NCI-H2227 (cell line): ENCODE results near the gene SRCAP.

Source experiments
- DNase-seq: peaks from one replicate; lab custom pipeline; 2025; ENCODE audit not compliant: unreplicated experiment; lab: John Stamatoyannopoulos, UW

The SRCAP gene

DNA sequence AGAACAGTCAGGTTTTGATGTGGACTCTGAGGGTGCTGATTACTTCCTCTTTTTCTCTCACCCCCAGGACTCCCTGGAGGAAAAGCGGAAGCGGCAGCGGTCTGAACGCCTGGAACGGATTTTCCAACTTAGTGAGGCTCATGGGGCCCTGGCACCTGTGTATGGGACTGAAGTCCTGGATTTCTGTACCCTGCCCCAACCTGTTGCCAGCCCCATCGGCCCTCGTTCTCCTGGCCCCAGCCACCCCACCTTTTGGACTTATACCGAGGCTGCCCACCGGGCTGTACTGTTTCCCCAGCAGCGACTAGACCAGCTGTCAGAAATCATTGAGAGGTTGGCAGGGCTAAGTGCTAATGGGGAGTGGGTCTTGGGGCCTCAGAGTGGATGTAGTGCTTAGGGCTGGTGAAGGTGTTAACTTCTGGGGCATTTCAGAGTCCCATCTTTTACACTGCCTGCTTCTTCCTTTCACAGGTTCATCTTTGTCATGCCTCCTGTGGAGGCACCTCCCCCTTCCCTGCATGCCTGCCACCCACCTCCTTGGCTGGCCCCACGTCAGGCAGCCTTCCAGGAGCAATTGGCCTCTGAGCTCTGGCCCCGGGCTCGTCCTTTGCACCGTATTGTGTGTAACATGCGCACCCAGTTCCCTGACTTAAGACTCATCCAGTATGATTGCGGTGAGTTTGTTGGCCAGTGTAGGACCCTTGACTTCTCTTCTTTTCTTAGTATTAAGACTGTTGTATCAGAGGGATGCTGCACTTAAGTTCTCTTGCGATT is 30.1 kb downstream of the SRCAP start:
- DNase-seq = no peak

- no peak for DNase-seq
Observed at GRCh38 chr16:30731411-30731810, 32.4 kb downstream of the SRCAP start.

GRCh38 chr16:30736995-30737793 is 38.2 kb downstream of the SRCAP start:
- no peak for DNase-seq

DNA sequence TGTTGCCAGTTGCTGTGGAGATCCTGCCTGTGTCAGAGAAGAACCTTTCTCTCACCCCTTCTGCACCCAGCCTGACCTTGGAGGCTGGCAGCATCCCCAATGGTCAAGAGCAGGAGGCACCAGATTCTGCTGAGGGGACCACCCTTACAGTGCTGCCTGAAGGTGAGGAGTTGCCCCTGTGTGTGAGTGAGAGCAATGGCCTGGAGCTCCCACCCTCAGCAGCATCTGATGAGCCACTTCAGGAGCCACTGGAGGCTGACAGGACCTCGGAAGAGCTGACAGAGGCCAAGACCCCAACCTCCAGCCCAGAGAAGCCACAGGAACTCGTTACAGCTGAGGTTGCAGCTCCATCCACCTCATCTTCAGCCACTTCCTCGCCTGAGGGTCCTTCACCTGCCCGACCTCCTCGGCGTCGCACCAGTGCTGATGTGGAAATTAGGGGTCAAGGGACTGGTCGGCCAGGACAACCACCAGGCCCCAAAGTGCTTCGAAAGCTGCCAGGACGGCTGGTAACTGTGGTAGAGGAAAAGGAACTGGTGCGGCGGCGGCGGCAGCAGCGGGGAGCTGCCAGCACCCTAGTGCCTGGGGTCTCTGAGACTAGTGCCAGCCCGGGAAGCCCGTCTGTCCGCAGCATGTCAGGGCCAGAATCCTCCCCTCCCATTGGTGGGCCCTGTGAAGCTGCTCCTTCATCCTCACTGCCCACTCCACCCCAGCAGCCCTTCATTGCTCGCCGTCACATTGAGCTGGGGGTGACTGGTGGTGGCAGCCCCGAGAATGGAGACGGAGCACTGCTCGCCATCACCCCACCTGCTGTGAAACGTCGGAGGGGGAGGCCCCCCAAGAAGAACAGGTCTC is 39.0 kb downstream of the SRCAP start:
- DNase-seq = no peak

DNA sequence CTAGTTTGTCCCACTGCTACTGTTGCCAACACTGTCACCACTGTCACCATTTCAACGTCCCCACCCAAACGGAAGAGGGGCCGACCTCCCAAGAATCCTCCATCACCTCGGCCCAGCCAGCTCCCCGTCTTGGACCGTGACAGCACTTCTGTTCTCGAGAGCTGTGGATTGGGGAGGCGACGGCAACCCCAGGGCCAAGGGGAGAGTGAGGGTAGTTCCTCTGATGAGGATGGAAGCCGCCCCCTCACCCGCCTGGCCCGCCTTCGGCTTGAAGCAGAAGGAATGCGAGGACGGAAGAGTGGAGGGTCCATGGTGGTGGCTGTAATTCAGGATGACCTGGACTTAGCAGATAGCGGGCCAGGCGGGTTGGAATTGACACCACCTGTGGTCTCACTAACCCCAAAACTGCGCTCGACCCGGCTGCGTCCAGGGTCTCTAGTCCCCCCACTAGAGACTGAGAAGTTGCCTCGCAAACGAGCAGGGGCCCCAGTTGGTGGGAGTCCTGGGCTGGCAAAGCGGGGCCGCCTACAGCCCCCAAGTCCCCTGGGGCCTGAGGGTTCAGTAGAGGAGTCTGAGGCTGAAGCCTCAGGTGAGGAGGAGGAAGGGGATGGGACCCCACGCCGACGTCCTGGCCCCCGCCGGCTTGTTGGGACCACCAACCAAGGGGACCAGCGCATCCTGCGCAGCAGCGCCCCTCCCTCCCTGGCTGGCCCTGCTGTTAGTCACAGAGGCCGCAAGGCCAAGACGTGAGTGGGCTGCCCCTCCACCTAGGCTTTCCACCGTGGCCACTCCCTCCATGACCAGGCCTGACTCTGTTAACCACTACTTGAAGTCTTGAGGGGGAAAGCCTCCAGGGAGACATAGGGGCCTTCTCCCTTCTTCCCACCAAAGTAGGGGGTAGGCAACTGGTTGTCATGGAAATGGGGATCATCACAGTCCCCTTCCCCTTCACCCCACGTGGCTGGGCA is 40.3 kb downstream of the SRCAP start:
- no peak for DNase-seq

DNA sequence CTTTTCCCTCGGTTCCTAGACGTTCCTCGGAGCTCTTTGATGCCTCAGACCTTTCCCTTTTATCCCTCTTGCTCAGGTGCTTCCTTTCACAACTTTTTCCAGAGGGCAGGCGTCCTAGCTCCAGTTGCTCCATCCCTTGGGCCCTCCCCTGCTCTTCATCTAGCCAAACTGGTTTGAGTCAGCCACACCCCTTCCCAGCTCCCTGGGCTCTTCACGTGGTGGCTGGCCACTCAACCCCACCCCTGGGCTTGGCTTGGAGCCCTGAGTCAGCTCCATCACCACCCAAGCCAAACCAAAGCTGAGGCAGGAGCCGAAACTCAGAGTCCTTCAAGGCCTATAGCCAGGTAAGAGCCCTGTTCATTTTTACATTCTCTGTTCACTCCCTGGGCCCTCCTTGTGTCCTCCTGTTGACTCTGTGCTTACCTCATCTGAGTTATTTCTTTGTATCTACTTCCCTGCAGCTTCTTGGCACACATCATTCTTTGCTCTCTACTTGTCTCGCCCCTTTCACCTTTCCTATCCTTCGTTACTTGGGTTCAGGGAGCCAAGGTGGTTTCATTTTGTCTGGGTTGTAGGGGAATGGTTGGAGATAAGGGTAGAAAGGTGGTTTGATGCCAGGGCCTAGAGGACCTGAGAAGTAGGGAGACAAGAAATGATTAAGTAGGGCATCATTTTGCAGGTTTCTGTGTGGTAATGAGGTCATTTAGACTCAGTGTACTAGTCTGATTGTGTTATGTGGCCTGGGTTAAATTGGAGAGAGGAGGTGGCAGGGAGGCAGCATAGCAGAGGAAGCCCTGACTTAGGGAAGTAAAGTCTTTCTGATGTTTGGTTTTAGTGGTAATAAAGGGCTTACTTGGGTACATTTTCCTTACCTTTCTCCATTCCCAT is 41.6 kb downstream of the SRCAP start:
- no peak for DNase-seq

GRCh38 chr16:30741461-30741914 is 42.5 kb downstream of the SRCAP start:
- peak; percentile 59 for DNase-seq

GRCh38 chr16:30743716-30744115 is 44.7 kb downstream of the SRCAP start:
- DNase-seq = no peak

DNA sequence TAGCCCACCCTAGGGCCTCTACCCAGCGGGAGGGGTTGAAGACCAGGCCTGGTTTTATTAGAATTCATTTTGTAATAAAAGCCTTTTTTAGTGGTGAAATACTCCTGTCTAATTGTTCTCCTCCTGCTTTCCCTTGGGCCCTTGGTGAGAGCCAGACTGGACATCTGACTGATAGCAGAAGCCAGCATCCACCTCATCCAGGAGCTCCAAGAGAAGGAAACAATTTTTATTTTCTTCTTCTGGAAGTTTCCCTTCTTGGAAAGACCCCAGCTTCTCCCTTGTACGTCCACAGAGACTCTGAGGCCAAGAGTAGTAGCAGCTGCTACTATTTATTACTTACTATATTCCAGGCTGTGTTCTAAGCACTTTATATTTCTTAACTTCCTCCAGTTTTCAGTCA is 45.2 kb downstream of the SRCAP start:
- no peak for DNase-seq

DNA sequence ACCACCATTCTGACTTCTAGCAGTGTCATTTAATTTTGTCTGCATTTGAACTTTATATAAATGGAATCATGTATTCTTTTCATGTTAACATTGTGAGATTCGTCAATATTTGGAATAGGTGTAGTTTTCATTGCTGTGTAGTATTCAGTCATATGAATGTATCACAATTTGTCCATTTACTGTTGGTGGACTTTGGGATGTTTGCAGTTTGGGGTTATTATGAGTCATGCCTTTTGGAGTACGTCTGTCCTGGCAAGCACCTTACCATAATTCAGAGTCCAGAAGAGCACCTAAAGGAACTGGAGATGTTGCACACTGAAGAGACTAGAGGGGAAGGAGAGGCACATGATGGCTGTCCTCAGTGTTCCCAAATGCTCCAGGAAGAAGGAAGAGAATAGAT is 46.1 kb downstream of the SRCAP start:
- no peak for DNase-seq

- DNase-seq = no peak
Observed at GRCh38 chr16:30746638-30747175, 47.7 kb downstream of the SRCAP start.

DNA sequence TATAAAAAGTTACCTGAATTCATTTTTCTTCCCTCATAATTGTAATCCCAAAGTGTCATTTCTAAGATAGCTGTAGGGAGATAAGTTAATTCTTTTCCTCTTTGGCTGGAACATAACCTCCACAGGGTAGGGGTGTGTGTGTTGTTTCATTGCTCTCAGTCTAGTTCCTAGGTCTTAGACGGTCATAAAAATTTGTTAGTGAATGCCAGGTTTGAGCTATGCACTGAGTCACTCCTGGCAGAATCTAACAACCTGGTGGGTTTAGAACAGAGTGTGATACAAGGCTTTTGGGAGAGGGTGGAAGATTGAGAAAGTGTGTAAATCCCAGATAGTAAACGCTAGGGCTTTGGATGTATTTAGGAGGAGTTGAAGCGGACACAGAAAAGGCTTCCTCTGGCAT is 48.4 kb downstream of the SRCAP start:
- no peak for DNase-seq

DNA sequence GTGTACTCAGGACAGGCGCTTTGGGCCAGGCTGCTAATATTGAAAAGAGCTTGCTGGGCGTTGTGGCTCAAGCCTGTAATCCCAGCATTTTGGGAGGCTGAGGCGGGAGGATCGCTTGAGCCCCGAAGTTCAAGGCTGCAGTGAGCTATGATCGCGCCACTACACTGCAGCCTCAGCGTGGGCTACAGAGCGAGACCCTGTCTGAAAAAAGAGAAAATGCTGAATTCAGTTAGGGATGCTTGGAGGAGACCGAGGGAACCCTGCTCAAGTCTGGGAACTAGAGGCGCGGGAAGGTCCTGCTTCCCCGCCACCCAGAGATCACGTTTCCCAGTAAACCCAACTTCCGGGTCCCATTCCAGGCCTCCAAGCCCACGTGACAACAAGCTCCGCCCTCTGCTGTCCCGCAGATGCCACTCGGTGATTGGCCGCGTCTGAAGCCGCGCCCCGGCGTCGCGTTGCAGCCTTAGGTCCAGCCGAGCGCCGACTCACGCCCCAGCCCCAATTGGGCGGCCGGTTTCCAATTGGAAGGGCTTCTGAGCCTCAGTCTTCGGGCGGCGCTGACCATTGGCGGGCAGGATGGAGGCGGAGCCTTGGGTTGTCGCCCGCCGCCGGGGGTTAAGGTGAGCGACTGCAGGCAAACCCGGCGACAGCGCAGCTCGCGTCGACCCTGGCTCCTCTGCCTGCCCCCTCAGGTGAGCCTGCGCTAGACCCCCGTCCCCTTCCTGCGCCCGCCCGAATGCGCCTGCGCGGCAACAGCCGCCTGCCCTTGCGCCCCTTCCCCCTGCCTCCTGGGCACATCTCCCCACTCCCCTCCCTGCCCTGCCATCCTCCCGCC is 49.0 kb downstream of the SRCAP start, which contains the start of gene PHKG2:
Gene PHKG2, plus strand, starts transcription at position 627 of the 835 bp plus-strand sequence. CDS start 396 bp downstream, outside the sequence.
- DNase-seq = peak; percentile 100

DNA sequence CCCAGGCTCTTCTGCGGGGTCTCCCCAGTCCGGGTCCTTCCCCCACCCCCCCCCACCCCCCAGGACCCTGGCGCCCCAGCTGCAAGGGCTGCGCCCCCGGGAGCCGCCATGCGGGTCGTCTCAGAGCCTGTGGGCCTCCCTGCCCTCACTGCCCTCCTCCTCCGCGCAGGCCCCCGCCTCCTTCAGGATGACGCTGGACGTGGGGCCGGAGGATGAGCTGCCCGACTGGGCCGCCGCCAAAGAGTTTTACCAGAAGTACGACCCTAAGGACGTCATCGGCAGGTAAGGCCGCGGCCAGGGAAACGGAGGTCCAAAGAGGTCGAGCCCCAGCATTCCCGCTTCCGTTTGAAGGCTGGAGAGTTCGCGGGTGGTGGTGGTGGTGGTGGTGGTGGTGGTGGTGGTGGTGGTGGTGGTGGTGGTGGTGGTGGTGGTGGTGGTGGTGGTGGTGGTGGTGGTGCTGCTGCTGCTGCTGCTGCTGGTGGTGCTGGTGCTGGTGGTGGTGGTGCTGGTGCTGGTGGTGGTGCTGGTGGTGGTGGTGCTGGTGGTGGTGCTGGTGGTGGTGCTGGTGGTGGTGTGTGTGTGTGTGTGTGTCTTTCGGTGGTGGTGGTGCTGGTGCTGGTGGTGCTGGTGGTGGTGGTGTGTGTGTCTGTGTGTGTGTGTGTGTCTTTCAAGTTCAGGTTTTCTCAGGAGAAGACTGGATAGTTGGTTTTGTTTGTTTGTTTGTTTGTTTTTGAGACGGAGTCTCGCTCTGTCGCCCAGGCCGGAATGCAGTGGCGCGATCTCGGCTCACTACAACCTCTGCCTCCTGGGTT is 49.9 kb downstream of the SRCAP start:
- peak; percentile 55 for DNase-seq

GRCh38 chr16:30750201-30750600 is 51.2 kb downstream of the SRCAP start:
- DNase-seq = no peak

DNA sequence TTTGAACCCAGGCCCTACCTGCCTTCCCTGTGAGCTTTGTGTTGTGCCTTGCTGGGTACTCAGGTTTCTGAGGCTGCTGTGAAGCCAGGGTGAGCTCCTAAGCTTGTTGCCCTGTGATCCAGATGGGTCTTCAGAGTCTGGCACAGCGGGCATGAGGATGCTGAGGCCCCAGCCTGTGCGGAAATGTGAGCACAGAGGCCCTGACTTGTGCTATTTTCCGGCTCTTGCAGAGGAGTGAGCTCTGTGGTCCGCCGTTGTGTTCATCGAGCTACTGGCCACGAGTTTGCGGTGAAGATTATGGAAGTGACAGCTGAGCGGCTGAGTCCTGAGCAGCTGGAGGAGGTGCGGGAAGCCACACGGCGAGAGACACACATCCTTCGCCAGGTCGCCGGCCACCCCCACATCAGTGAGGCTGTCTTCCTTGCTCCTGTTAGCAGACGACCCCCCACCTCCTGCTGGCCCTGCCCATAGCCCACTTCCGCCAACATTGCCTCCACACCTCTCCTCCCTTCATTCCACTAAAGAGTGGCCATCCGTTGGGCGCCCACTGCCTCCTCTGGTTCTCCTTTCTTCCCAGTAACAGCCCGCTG is 52.0 kb downstream of the SRCAP start:
- DNase-seq = no peak

GRCh38 chr16:30753596-30753995 is 54.6 kb downstream of the SRCAP start:
- DNase-seq = no peak
